ENCODE results near the gene ZNF611. TPM values are rescaled to one million over a fixed set of nuclear protein-coding genes. Genes with fewer than 3 reads are reported as not detected.

The ZNF611 gene
- total and polyA plus RNA-seq, 10 of the 15 experiments (the other 5 are each of a cell fraction or from before 2014, with no cell fraction given), result 1.4 to 16.8 (median 7.6) TPM

DNA sequence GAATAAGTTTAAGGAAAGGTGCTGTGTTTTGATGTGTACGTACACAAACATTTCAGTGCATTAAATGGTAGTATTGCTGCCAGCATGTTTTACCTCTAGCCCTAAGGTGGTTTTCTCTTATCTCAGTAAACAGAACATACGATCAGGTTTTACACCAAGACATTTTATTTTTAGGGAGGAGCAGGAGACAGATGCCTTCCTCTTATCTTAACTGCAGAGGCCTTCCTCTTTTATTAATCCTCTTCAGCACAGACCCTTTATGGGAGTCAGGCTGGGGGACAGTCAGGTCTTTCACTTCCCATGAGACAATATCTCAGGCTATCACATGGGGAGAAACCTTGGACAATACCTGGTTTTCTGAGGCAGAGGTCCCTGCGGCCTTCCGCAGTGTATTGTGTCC, 14.9 kb upstream of the ZNF611 start:
- POLR2A ChIA-PET, result no interaction called here

More for the DNA sequence above, 14.9 kb upstream of the ZNF611 start:
- no peak overlapping the region for H3K4me2 ChIP-seq (ENCODE audit: control insufficient read depth, insufficient read depth)
- TF ChIP-seq KLF5 (IDR thresholded peaks at IDR 0.05; ENCODE audit: partially characterized antibody), result no peak
- TF ChIP-seq SMC3 (IDR thresholded peaks at IDR 0.05; ENCODE audit: borderline replicate concordance, low read length), result no peak
- TF ChIP-seq, protein P1, sequence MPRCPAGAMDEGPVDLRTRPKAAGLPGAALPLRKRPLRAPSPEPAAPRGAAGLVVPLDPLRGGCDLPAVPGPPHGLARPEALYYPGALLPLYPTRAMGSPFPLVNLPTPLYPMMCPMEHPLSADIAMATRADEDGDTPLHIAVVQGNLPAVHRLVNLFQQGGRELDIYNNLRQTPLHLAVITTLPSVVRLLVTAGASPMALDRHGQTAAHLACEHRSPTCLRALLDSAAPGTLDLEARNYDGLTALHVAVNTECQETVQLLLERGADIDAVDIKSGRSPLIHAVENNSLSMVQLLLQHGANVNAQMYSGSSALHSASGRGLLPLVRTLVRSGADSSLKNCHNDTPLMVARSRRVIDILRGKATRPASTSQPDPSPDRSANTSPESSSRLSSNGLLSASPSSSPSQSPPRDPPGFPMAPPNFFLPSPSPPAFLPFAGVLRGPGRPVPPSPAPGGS (IDR thresholded peaks at IDR 0.05; ENCODE audit: borderline replicate concordance, insufficient read depth, low read depth, low read length, poor library complexity, severe bottlenecking), result no peak
- TF ChIP-seq, protein P2, sequence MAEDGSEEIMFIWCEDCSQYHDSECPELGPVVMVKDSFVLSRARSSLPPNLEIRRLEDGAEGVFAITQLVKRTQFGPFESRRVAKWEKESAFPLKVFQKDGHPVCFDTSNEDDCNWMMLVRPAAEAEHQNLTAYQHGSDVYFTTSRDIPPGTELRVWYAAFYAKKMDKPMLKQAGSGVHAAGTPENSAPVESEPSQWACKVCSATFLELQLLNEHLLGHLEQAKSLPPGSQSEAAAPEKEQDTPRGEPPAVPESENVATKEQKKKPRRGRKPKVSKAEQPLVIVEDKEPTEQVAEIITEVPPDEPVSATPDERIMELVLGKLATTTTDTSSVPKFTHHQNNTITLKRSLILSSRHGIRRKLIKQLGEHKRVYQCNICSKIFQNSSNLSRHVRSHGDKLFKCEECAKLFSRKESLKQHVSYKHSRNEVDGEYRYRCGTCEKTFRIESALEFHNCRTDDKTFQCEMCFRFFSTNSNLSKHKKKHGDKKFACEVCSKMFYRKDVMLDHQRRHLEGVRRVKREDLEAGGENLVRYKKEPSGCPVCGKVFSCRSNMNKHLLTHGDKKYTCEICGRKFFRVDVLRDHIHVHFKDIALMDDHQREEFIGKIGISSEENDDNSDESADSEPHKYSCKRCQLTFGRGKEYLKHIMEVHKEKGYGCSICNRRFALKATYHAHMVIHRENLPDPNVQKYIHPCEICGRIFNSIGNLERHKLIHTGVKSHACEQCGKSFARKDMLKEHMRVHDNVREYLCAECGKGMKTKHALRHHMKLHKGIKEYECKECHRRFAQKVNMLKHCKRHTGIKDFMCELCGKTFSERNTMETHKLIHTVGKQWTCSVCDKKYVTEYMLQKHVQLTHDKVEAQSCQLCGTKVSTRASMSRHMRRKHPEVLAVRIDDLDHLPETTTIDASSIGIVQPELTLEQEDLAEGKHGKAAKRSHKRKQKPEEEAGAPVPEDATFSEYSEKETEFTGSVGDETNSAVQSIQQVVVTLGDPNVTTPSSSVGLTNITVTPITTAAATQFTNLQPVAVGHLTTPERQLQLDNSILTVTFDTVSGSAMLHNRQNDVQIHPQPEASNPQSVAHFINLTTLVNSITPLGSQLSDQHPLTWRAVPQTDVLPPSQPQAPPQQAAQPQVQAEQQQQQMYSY (CRISPR knock-in tag; IDR thresholded peaks at IDR 0.05), result no peak
- FAIRE-seq (no peak), DNase-seq (ENCODE audit: low read depth, low spot score) (no peak), ATAC-seq (no peak)
- H4K20me1 ChIP-seq (ENCODE audit: control insufficient read depth, insufficient read depth), result no peaks in the 10 kb centered on the region
- H3K4me1 ChIP-seq (ENCODE audit: control insufficient read depth, insufficient read depth, low read length), result no peaks in the 10 kb centered on the region
- CTCF ChIA-PET, result interaction anchor here (0.8 kb wide), 2 partner anchors 144 to 398 kb away, joined by 3 read pairs; no protein-coding TSS in a partner anchor
- in situ Hi-C loops (cut with MboI) (no loop called here), intact Hi-C loops (cut with micrococcal nuclease; ENCODE audit: unreplicated experiment) (loop anchor here (2.0 to 10.0 kb wide), 2 partner anchors 223 to 405 kb away; partner anchors contain the start of gene ZNF808)
- no TSS peak for BruUV-seq (replicated peaks)
- H3K27ac ChIP-seq (ENCODE audit: control insufficient read depth, insufficient read depth), result no peak overlapping the region
- H3K9me3 ChIP-seq (replicated peaks; ENCODE audit: control insufficient read depth, insufficient read depth, low read length), result no peaks in the 10 kb centered on the region; the same call in 2 of the 3 replicates
- no peaks in the 10 kb centered on the region for H3K36me3 ChIP-seq (ENCODE audit: control insufficient read depth in 2 of 2, insufficient read depth in 2 of 2, low read length in 1 of 2)
- no peaks in the 10 kb centered on the region for H3K27me3 ChIP-seq (replicated peaks in 1 of 2; ENCODE audit: control insufficient read depth in 2 of 2, insufficient read depth in 2 of 2, low read length in 1 of 2)
- SMC1A ChIA-PET (ENCODE audit: uncharacterized antibody, unreplicated experiment), result no interaction called here
- H3K79me2 ChIP-seq (ENCODE audit: control insufficient read depth, insufficient read depth, low read length), result no peaks in the 10 kb centered on the region
- no peak overlapping the region for H3K4me3 ChIP-seq
- RAD21 ChIA-PET (ENCODE audit: unreplicated experiment), result interaction anchor here (1.2 to 1.3 kb wide), 2 partner anchors 502 kb away, joined by 3 read pairs; no protein-coding TSS in a partner anchor
- H2AFZ ChIP-seq (ENCODE audit: control insufficient read depth, low read depth, low read length), result no peak overlapping the region
- WGBS (ENCODE audit: insufficient coverage, insufficient replicate concordance, low lambda C conversion rate, missing lambda C conversion rate), result 67% methylated on average over 4 of the region's 4 CpGs
- H3K9ac ChIP-seq (ENCODE audit: control insufficient read depth, insufficient read depth, low read length), result no peak overlapping the region
